K562 (cell line): ENCODE measurements around the gene PPP1R12B.

Experiments
- CTCF ChIP-seq, 3 experiments: IDR thresholded peaks in 2 of 3; conservative IDR thresholded peaks in 1 of 3; 2 replicates each; pipeline ENCODE4 v1.5.1; 2011 to 2012; ENCODE audit warnings: low read length in 3 of 3, mild to moderate bottlenecking in 3 of 3, control low read depth in 2 of 3, improper control_type of control experiment in 1 of 3, inconsistent platforms in 1 of 3, low read depth in 1 of 3, mixed read lengths in 1 of 3, moderate library complexity in 1 of 3; ENCODE audit not compliant: insufficient read depth in 2 of 3
- DPF2 ChIP-seq: fragments of 450-650 bp; IDR thresholded peaks from 2 replicates; pipeline ENCODE4 v1.6.1; 2016
- ELF1 ChIP-seq: fragments of 200-800 bp; sonication (Bioruptor generic); IDR thresholded peaks from 2 replicates; pipeline ENCODE4 v1.6.1; 2016; ENCODE audit warnings: missing genetic modification characterization, missing compliant biosample characterization
- EZH2 ChIP-seq: IDR thresholded peaks from 2 replicates; pipeline ENCODE4 v1.6.1; 2012; ENCODE audit warnings: low read depth, mild to moderate bottlenecking, inconsistent platforms, low read length, borderline replicate concordance
- JUND ChIP-seq, 2 experiments: IDR thresholded peaks; 2 replicates in 1 of 2; 3 replicates in 1 of 2; pipeline ENCODE4 v1.6.1; 2011; ENCODE audit warnings: borderline replicate concordance in 2 of 2, low read depth in 2 of 2, low read length in 2 of 2, improper control_type of control experiment in 1 of 2, missing biosample characterization in 1 of 2, missing genetic modification characterization in 1 of 2, missing genetic modification reagents in 1 of 2
- KAT8 ChIP-seq: fragments of 450-650 bp; IDR thresholded peaks from 2 replicates; pipeline ENCODE4 v1.6.1; 2016; ENCODE audit warnings: low read depth, mild to moderate bottlenecking
- NR2C2 ChIP-seq, 2 experiments: fragments of 200-800 bp in 1 of 2; sonication (Bioruptor generic) in 1 of 2; sonication (generic) in 1 of 2; formaldehyde crosslinking in 1 of 2; IDR thresholded peaks; 2 replicates each; pipeline versions ENCODE4 v1.6.1 to v1.8.0; 2016 to 2022; ENCODE audit warnings: mild to moderate bottlenecking in 1 of 2, missing compliant biosample characterization in 1 of 2, missing genetic modification characterization in 1 of 2, missing genetic modification reagents in 1 of 2
- TBP ChIP-seq: optimal IDR thresholded peaks from 2 replicates; pipeline ENCODE3; 2011; ENCODE audit warnings: low read depth, low read length, improper control_type of control experiment
- TEAD2 ChIP-seq: fragments of 450-650 bp; IDR thresholded peaks from 2 replicates; pipeline ENCODE4 v1.6.1; 2016; ENCODE audit warnings: missing genetic modification characterization, control low read depth, missing compliant biosample characterization
- ZNF586 ChIP-seq: fragments of 450-650 bp; formaldehyde crosslinking; conservative IDR thresholded peaks from 2 replicates; pipeline ENCODE4 v1.4.0; 2020; ENCODE audit warnings: mild to moderate bottlenecking, moderate library complexity

- TF ChIP-seq CTCF (IDR thresholded peaks at IDR 0.05 in 2 of 3, conservative IDR thresholded peaks at IDR 0.05 in 1 of 3; ENCODE audit: insufficient read depth in 2 of 3, low read depth in 1 of 3, low read length in 3 of 3) (no peak), ZNF586 (no peak), TBP (no peak), TEAD2 (no peak), DPF2 (no peak), ELF1 (tag) (no peak), NR2C2 (CRISPR knock-in tag; IDR thresholded peaks at IDR 0.05) (no peak), NR2C2 (tag; IDR thresholded peaks at IDR 0.05) (no peak), JUND (IDR thresholded peaks at IDR 0.05; ENCODE audit: borderline replicate concordance, low read depth, low read length) (no peak), JUND (tag; IDR thresholded peaks at IDR 0.05; ENCODE audit: borderline replicate concordance, low read depth, low read length) (no peak), KAT8 (no peak), EZH2 (no peak)
Measured at GRCh38 chr1:202452508-202452907, 104.0 kb downstream of the PPP1R12B start.
